B cell (primary cell): ENCODE results near the gene SHH. TPM values are rescaled to one million over a fixed set of nuclear protein-coding genes. Genes with fewer than 3 reads are reported as not detected.

Experiments
- ATAC-seq: fragments of 200-7000 bp; cut with Tn5 transposase; one replicate; pipeline ENCODE4 v1.10.0; 2021; ENCODE audit warnings: low read depth, mild to moderate bottlenecking, moderate number of reproducible peaks, moderate library complexity
- CTCF ChIA-PET: fragments of 350-600 bp; sonication (Branson Sonifier 250); formaldehyde crosslinking; loops from one replicate; lab custom pipeline; 2021; ENCODE audit warnings: antibody characterized with exemption, inconsistent platforms; lab: Charles Lee
- POLR2A ChIA-PET: fragments of 350-600 bp; sonication (Branson Sonifier 250); formaldehyde crosslinking; loops from one replicate; lab custom pipeline; 2021; ENCODE audit warnings: antibody characterized with exemption; lab: Charles Lee
- DNase-seq: peaks from one replicate; pipeline ENCODE4 v3.0.0; 2013
- H2AFZ ChIP-seq: 2 replicates; pipeline ENCODE4 v1.6.1; 2012; ENCODE audit warnings: mild to moderate bottlenecking, low read depth, low read length; ENCODE audit not compliant: insufficient read depth, poor library complexity, severe bottlenecking
- H3K27ac ChIP-seq, 2 donors: 1 replicate in 1 of 2; 2 replicates in 1 of 2; pipeline ENCODE4 v1.5.1; 2012 to 2013; ENCODE audit warnings: low read length in 2 of 2, mild to moderate bottlenecking in 2 of 2, moderate library complexity in 1 of 2
- H3K27me3 ChIP-seq, 4 experiments: fragments of 200-600 bp in 1 of 4; sonication (generic) in 1 of 4; replicated peaks in 1 of 4; 1 replicate in 2 of 4; 2 replicates in 2 of 4; pipeline versions ENCODE4 v1.6.1 to v1.7.0; 2013 to 2016; ENCODE audit warnings: low read length in 3 of 4, mild to moderate bottlenecking in 2 of 4, mixed read lengths in 1 of 4, moderate library complexity in 1 of 4; ENCODE audit not compliant: insufficient read depth in 4 of 4, control insufficient read depth in 3 of 4; ENCODE audit errors: control extremely low read depth in 1 of 4
- H3K36me3 ChIP-seq, 2 experiments: replicated peaks in 1 of 2; 1 replicate in 1 of 2; 2 replicates in 1 of 2; pipeline versions ENCODE4 v1.6.1 to v1.7.1; 2013; ENCODE audit warnings: low read length in 1 of 2; ENCODE audit not compliant: insufficient read depth in 2 of 2, control insufficient read depth in 1 of 2; ENCODE audit errors: control extremely low read depth in 1 of 2, extremely low read depth in 1 of 2
- H3K4me1 ChIP-seq, 2 donors: fragments of 200-600 bp in 1 of 2; sonication (generic) in 1 of 2; 1 replicate in 1 of 2; 2 replicates in 1 of 2; pipeline versions ENCODE4 v1.5.1 to v1.6.1; 2013 to 2017; ENCODE audit warnings: low read length in 2 of 2; ENCODE audit not compliant: control insufficient read depth in 2 of 2, insufficient read depth in 2 of 2
- H3K4me2 ChIP-seq: replicated peaks from 2 replicates; pipeline ENCODE3; 2012; ENCODE audit warnings: mild to moderate bottlenecking, low read depth, low read length; ENCODE audit not compliant: poor library complexity, severe bottlenecking
- H3K4me3 ChIP-seq, 5 experiments: fragments of 200-600 bp in 1 of 5; sonication (generic) in 1 of 5; 1 replicate in 3 of 5; 2 replicates in 2 of 5; pipeline versions ENCODE4 v1.5.1 to v1.7.0; 2011 to 2016; ENCODE audit warnings: low read length in 4 of 5, mild to moderate bottlenecking in 4 of 5, low read depth in 2 of 5, control low read depth in 1 of 5, moderate library complexity in 1 of 5; ENCODE audit not compliant: insufficient read depth in 1 of 5; ENCODE audit errors: control extremely low read depth in 1 of 5, extremely low read depth in 1 of 5
- H3K79me2 ChIP-seq: fragments of 200-600 bp; sonication (generic); one replicate; pipeline ENCODE4 v1.6.0; 2016; ENCODE audit warnings: low read length; ENCODE audit not compliant: control insufficient read depth, insufficient read depth
- H3K9ac ChIP-seq: fragments of 200-600 bp; sonication (generic); 2 replicates; pipeline ENCODE4 v1.6.1; 2017; ENCODE audit warnings: mild to moderate bottlenecking, low read length, moderate library complexity
- H3K9me3 ChIP-seq, 3 donors: one replicate each; pipeline versions ENCODE4 v1.6.1 to v1.7.1; 2013; ENCODE audit warnings: low read length in 2 of 3; ENCODE audit not compliant: control insufficient read depth in 2 of 3, insufficient read depth in 1 of 3; ENCODE audit errors: control extremely low read depth in 1 of 3
- H4K20me1 ChIP-seq: 2 replicates; pipeline ENCODE4 v1.6.0; 2012; ENCODE audit warnings: mild to moderate bottlenecking, low read length; ENCODE audit not compliant: insufficient read depth, control insufficient read depth, poor library complexity, severe bottlenecking
- H3K27ac Mint-ChIP-seq: one replicate; pipeline ENCODE4 v1.8.0; 2021; ENCODE audit warnings: mixed read lengths
- H3K27me3 Mint-ChIP-seq: one replicate; pipeline ENCODE4 v1.8.0; 2021; ENCODE audit warnings: mixed read lengths
- H3K4me1 Mint-ChIP-seq: one replicate; pipeline ENCODE4 v1.8.0; 2021; ENCODE audit warnings: mixed read lengths
- H3K4me3 Mint-ChIP-seq: one replicate; pipeline ENCODE4 v1.8.0; 2021; ENCODE audit warnings: mixed read lengths
- H3K9me3 Mint-ChIP-seq: one replicate; pipeline ENCODE4 v1.8.0; 2022; ENCODE audit warnings: mixed read lengths; ENCODE audit not compliant: insufficient read depth
- EZH2 ChIP-seq: IDR thresholded peaks from 2 replicates; pipeline ENCODE4 v1.6.1; 2012; ENCODE audit warnings: borderline replicate concordance, low read depth, mild to moderate bottlenecking, moderate library complexity, low read length; ENCODE audit not compliant: insufficient read depth, poor library complexity, severe bottlenecking
- WGBS: methylation state at CpG from one replicate; pipeline ENCODE4 v1.1.5; 2013; ENCODE audit warnings: missing lambda C conversion rate; ENCODE audit not compliant: insufficient coverage; 5-methylcytosine and 5-hydroxymethylcytosine counted together
- intact Hi-C: fragments of 100-400 bp; cut with micrococcal nuclease; formaldehyde crosslinking; loops from one replicate; pipeline ENCODE4 v1.10.0; 2022
- polyA plus RNA-seq: library from polyadenylated mRNA; depleted of rRNA; stranded (reverse); fragments of >200 nt; gene quantifications from 2 replicates; pipeline ENCODE4 v1.2.3, GENCODE V29; 2012
- total RNA-seq, 2 donors: library from RNA; stranded (reverse); fragments of 120-200 nt in 1 of 2; gene quantifications; 1 replicate in 1 of 2; 2 replicates in 1 of 2; pipeline versions ENCODE4 v1.2.3 to v1.2.4, GENCODE V29; 2013 to 2022
- TF ChIP-seq, protein P1 (sequence below): fragments of 200-600 bp; IDR thresholded peaks from one replicate; pipeline ENCODE4 v1.8.0; 2022; ENCODE audit warnings: antibody characterized with exemption, mild to moderate bottlenecking

SHH gene
- total and polyA plus RNA-seq, 2 donors (not counting 1 experiment from before 2014, with no cell fraction given) = not detected

DNA sequence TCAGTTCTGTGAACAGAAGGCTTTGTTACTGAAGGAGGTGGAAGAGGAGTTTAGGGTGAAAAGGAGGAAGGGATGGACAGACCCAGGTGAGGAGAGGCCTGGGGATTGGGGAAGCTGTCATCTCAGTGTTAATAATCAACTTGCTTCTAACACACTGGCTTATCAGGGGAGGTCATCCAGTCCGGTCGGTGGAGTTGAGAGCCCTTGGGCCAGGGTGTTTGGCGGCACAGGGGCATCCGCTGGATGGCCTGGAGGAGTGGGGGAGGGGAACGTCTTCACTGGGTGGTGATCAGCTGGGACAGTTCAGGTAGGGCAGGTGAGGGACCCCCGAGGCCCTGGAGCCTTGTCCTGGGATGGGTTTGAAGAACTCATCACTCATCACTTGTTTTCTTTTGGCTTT, 33.9 kb downstream of the SHH start:
- Histone ChIP-seq H4K20me1 (peaks cover 36% of the 10 kb centered on the region), H2AFZ (no peak overlapping the region), H3K27me3 (no peaks in the 10 kb centered on the region), H3K79me2 (peaks cover 8% of the 10 kb centered on the region), H3K36me3 (peaks cover 0 to 89% of the 10 kb centered on the region in 2 experiments), H3K4me2 (no peak overlapping the region), H3K27ac (no peak overlapping the region), H3K4me3 (no peak overlapping the region), H3K9me3 (no peaks in the 10 kb centered on the region), H3K4me1 (no peaks in the 10 kb centered on the region), H3K9ac (no peak overlapping the region)
- no peaks in the 10 kb centered on the region for H3K4me1 Mint-ChIP-seq
- WGBS = 100% methylated on average over 4 of the region's 6 CpGs
- intact Hi-C loops = no loop called here
- ATAC-seq (no peak), DNase-seq (no peak)
- H3K4me3 Mint-ChIP-seq = no peak overlapping the region
- H3K27ac Mint-ChIP-seq = no peak overlapping the region
- ChIA-PET CTCF (interaction anchor here (0.6 to 1.7 kb wide), 4 partner anchors 11 to 180 kb away, joined by 3 to 8 read pairs (median 4); no protein-coding TSS in a partner anchor), POLR2A (no interaction called here)
- no peaks in the 10 kb centered on the region for H3K9me3 Mint-ChIP-seq
- H3K27me3 Mint-ChIP-seq = no peaks in the 10 kb centered on the region
- TF ChIP-seq, protein P1, sequence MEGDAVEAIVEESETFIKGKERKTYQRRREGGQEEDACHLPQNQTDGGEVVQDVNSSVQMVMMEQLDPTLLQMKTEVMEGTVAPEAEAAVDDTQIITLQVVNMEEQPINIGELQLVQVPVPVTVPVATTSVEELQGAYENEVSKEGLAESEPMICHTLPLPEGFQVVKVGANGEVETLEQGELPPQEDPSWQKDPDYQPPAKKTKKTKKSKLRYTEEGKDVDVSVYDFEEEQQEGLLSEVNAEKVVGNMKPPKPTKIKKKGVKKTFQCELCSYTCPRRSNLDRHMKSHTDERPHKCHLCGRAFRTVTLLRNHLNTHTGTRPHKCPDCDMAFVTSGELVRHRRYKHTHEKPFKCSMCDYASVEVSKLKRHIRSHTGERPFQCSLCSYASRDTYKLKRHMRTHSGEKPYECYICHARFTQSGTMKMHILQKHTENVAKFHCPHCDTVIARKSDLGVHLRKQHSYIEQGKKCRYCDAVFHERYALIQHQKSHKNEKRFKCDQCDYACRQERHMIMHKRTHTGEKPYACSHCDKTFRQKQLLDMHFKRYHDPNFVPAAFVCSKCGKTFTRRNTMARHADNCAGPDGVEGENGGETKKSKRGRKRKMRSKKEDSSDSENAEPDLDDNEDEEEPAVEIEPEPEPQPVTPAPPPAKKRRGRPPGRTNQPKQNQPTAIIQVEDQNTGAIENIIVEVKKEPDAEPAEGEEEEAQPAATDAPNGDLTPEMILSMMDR = no peak
- no peak for TF ChIP-seq EZH2

- Histone ChIP-seq H3K79me2 (peaks cover 19% of the 10 kb centered on the region), H3K4me2 (no peak overlapping the region), H3K36me3 (peaks cover 0 to 92% of the 10 kb centered on the region in 2 experiments), H3K4me1 (no peaks in the 10 kb centered on the region), H3K27ac (no peak overlapping the region), H3K4me3 (no peak overlapping the region), H3K27me3 (no peaks in the 10 kb centered on the region), H2AFZ (no peak overlapping the region), H3K9me3 (no peaks in the 10 kb centered on the region), H3K9ac (no peak overlapping the region), H4K20me1 (peaks cover 44% of the 10 kb centered on the region)
- POLR2A ChIA-PET = no interaction called here
- CTCF ChIA-PET = interaction anchor here (1.0 to 1.6 kb wide), 2 partner anchors 178 to 179 kb away, joined by 3 to 4 read pairs; no protein-coding TSS in a partner anchor
- Mint-ChIP-seq H3K27ac (no peak overlapping the region), H3K9me3 (no peaks in the 10 kb centered on the region), H3K4me3 (no peak overlapping the region), H3K4me1 (no peaks in the 10 kb centered on the region), H3K27me3 (no peaks in the 10 kb centered on the region)
- TF ChIP-seq, protein P1 = no peak
- TF ChIP-seq EZH2 = no peak
- DNase-seq (no peak), ATAC-seq (no peak)
- intact Hi-C loops = no loop called here
- WGBS = 96% methylated on average over 4 of the region's 8 CpGs
Observed at GRCh38 chr7:155776606-155777005, 35.7 kb downstream of the SHH start.
